Suppressor macrophage (primary cell): ENCODE results near the gene TRAPPC8.
"Not testable (repeated sequence)": the region's sequence is repeated elsewhere in the genome, so short reads cannot be mapped to it uniquely, and the experiment has no call there.

Experiments
- DNase-seq, 4 experiments: peaks; one replicate each; pipeline ENCODE4 v3.0.0-alpha.2; 2020 to 2022

Gene TRAPPC8

DNA sequence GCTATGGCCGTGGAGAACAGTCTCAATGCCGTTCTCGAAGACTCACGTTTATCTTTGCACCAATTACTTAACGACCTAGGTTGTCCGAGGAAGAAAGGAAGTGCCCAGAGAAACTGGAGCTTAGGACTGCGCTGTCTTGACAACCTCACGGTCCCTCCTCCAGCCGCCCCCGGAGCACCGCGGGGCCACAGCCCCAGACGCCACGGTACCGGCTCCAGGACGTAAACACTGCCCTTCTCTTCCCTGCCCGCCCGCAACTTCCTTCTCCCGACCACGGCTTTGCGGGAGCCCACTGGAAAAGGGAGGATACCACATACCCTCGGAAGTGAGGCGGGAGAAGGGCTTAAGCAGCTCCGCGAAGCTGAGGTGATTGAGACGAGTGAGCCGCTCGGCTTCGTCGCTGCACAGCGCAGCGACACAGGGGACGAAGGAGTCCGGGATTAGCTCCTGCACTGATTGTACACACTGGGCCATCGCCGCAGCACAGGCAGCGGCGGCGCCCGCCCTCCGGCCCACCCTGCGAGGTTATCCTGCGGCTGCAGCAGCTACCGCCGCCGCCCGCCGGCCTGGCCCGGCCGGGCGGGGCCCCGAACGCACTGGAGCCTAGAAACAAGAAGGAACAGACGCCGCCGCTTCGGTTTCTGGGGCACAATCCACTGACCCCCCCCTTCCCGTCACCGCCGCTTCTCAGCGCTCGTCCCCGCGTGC, 483 bp downstream of the TRAPPC8 start:
- DNase-seq: peak; percentile 77 to 91 (median 84)

DNA sequence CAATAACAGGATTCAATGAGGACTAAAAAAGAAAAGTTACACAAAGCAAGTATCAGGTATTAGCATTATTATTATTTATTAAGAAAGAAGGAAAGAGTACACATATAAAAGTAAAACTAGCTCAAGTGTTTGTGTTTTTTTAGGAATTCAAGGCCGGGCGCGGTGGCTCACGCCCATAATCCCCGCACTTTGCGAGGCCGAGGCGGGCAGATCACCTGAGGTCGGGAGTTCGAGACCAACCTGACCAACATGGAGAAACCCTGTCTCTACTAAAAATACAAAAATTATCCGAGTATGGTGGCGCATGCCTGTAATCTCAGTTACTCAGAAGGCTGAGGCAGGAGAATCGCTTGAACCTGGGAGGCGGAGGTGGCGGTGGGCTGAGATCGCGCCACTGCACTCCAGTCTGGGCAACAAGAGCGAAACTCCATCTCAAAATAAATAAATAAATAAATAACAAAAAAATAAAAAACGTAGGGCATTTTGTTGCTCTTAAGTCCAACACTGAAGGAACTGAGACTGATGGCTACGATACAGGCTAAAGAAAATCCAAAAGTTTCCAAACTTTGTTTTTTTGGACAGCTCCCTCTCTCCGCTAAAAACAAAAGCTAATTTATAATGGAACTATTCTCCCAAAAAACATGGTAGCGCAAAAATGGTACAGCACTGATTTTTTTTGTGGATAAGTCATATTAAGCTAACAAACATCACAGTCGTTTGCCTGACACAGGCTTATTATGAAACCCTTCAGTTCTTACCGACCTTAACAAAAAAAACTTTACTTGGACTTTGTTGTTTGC, 1.7 kb downstream of the TRAPPC8 start:
- DNase-seq: no peak

- DNase-seq: not testable (repeated sequence)
Observed at GRCh38 chr18:31934773-31935172, 8.2 kb downstream of the TRAPPC8 start.

DNA sequence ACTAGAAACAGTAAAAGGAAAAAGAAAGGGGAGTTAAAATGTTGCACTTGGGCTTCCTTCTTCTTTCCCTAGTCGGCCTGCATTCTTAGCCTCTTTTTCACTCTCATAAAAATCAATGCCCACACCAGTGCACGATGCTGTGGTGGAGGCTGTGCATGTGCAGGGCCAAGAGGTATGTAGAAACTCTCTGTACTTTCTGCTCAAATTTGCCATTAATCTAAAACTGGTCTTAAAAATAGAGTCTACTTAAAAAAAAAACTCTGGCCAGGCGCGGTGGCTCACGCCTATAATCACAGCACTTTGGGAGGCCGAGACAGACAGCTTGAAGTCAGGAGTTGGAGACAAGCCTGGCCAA, 11.1 kb downstream of the TRAPPC8 start:
- DNase-seq: no peak

DNA sequence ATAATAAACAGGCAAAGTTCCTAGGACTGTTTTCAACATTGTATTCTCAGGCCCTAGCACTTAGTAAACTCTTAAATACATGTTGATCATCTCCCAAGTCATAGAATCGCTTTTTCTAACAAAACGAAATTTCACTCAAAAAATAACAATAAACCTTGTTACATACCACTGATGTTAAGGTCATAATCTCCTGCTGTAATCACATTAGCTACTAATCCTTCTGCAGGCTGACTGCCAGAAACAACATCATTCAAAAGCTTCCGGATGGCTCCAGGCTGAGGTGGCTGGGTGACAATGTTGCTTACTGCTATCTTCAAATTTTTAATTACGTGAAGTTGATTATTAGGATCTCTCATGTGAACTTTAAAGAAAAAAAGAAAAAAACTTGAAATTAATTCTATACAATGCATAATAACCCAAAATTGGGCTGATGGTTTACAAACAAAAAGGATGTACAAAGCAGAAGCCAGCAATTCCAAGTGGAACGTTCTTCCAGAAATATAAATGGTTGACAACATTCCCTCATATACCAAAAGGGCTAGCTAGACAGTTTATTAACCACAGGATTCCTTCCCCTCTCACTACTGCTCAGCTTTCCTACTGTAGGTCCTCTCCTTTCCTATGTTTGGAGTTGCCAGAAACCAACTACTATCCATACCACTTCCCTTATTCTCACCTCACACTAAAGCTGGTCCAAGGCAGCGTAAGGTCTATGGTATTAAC, 11.6 kb downstream of the TRAPPC8 start:
- DNase-seq: no peak

DNA sequence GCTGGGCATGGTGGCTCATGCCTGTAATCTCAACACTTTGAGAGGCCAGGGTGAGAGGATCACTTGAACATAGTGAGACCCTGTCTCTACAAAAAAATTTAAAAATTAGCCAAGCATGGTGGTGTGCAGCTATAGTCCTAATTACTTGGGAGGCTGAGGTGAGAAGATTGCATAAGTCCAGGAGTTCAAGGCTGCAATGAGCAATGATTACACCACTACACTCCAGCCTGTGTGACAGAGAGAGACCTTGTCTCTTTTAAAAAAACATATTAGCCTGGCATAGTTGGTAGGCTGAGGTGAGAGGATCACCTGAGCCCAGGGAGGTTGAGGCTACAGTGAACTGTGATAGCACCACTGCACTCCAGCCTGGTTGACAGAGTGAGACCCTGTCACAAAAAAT, 13.7 kb downstream of the TRAPPC8 start:
- DNase-seq: no peak

GRCh38 chr18:31926988-31927387, 15.9 kb downstream of the TRAPPC8 start:
- DNase-seq: not testable (repeated sequence)

DNA sequence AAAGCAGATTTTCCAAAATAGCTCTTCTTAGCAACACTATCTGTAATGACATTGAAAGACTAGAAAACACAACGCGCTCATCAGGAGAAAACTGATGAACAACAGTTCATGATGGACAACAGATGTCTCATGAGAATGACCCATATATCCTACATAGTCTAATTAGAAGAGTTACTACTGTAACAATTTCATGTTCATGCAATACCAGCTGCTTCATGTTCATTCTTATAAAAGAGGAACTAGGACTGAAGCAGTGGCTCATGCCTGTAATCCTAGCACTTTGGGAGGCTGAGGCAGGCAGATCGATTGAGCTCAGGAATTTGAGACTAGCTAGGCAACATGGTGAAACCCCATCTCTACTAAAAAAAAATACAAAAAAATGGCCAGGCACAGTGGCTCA, 22.7 kb downstream of the TRAPPC8 start:
- peak; percentile 19 to 67 (median 38) for DNase-seq

DNA sequence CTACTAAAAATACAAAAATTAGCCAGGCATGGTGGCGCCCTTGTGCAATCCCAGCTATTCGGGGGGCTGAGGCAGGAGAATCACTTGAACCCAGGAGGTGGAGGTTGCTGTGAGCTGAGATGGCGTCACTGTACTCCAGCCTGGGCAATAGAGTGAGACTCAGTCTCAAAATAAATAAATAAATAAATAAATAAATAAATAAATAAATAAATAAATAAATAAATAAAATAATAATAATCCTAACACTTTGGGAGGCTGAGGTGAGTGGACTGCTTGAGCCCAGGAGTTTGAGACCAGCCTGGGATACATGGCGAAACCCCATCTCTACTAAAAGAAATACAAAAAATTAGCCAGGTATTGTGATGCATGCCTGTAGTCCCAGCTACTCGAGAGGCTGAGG, 23.6 kb downstream of the TRAPPC8 start:
- DNase-seq: not testable (repeated sequence)

GRCh38 chr18:31918733-31919132, 24.2 kb downstream of the TRAPPC8 start:
- DNase-seq: no peak

DNA sequence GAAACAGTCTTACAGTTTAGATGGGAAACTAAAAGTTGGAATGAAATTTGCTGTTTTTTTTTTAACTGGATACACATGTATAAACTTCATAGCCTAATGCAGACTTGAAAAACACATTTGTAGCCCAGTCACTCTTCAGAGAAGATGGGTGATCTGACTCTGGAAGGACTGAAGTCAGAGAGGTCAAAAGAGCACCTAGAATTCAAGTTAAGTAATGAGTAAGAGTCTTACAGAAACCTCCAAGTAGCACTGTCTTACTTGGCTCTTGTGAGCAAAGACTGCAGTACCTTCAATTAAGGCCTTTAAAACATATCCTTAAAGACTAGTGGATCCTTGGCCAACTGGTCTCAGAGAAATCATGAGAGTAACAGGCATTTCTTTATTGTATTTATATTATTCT, 41.9 kb downstream of the TRAPPC8 start:
- DNase-seq: no peak

GRCh38 chr18:31899771-31900170, 43.2 kb downstream of the TRAPPC8 start:
- DNase-seq: not testable (repeated sequence)

- DNase-seq: no peak
Observed at GRCh38 chr18:31892936-31893335, 50.0 kb downstream of the TRAPPC8 start.

GRCh38 chr18:31891566-31891965, 51.4 kb downstream of the TRAPPC8 start:
- DNase-seq: no peak

GRCh38 chr18:31884020-31884419, 58.9 kb downstream of the TRAPPC8 start:
- no peak for DNase-seq

DNA sequence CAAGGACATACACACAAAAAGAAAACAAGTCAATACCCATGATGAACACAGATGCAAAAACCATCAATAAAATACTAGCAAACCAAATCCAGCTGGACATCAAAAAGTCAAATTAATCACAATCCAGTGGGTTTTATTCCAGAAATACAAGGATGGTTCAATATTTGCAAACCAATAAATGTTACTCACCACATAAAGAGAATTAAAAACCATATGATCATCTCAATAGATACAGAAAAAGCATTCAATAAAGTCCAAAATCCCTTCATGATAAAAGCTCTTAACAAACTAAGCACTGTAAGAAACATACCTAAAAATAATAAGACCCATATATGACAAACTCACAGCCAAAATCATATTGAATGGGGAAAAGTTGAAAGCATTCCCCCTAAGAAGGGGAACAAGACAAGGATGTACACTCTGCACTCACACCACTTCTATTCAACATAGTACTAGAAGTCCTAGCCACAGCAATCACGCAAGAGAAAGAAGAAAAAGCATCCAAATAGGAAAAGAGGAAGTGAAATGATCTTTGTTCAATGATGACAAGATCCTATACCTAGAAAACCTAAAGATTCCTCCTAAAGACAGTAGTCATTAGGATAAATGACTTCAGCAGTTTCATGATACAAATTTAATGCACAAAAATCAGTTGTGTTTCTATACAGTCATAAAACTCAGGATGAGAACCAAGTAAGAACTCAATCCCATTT, 62.6 kb downstream of the TRAPPC8 start:
- DNase-seq: peak in 2 of 4 experiments; percentile 10 to 16

- no peak for DNase-seq
Observed at GRCh38 chr18:31878358-31878757, 64.6 kb downstream of the TRAPPC8 start.

DNA sequence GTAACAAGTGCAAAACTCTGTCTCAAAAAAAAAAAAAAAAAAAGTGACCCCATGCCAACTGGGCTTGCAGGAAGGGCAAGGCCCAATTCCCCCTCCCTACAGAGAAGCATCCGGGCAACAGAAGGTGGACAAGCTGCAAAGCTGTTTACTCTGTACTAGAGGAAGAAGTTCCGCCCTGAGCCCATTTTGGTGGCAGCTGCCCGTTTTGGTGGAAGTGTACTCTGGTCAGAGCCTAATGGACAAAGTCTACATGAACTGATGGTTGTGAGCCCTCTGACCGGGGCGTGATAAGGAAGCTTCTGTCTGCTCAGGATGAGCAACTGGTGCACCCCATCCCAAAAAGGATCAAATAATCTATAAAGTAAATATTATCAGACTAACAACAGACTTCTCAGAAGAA, 65.0 kb downstream of the TRAPPC8 start:
- DNase-seq: no peak

DNA sequence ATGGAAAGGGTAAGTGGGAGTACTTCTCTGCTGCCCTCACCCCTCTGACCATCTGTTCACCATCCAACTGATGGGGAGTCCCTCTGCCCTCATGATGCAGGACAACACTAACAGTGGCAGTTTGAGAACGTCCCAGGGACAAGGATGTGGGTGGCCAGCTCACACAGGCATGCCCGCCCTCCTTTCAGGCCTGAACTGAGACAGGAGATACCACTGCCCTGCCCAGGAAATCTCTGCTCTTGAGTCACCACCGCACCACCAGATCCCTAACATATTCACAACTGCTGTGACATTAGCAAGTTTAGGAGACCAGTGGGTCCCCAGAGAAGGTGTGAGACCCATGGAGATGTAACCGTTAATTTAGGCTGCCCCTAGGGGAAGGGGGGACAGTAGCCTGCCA, 66.2 kb downstream of the TRAPPC8 start:
- no peak for DNase-seq

DNA sequence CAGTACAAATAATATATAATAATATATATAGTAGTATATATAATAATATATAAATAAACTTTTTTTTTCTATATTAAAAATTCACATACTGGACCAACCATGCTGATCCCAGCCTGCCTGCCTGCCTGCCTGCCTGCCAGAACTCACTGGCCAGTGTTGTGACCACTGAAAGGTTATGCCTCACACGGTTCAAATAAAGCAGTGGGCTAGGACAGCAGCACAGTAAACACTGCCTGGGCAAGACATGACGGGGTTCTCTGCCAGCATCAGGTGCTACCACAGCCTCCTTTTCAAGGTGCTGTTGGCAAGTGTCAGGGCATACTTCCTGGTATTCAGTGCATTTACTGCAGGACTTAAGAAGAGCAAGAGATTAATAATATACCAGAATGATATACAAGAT, 67.6 kb downstream of the TRAPPC8 start:
- no peak for DNase-seq

DNA sequence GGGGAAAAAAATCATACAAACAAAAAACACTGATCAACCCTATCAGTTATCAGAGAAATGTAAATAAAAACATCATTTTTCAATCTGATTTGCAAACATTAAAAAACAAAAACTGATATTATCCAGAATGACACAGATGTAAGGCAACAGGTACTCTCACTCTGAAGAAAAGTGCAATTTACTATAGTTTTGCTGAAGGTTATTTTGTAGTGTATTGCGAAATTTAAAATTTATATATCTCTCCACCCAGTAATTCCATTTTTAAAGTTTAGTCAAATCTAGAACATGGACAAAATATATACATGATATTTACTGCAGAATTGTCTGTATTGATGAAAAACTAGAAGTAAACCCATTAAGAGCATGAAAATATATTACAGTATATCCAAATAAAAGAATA, 79.8 kb downstream of the TRAPPC8 start:
- DNase-seq: no peak

GRCh38 chr18:31860488-31860887, 82.4 kb downstream of the TRAPPC8 start:
- no peak for DNase-seq
